HG03520 (cell line): Measurements from ENCODE around the gene DCUN1D1.

Source experiments
- ATAC-seq: cut with Tn5 transposase; IDR thresholded peaks from one replicate; pipeline ENCODE4 v1.9.1; 2021; ENCODE audit warnings: mild to moderate bottlenecking, moderate library complexity; ENCODE audit not compliant: unreplicated experiment

DCUN1D1 gene

GRCh38 chr3:182973047-182973446 lies 7.3 kb downstream of the DCUN1D1 start:
- no peak for ATAC-seq

DNA sequence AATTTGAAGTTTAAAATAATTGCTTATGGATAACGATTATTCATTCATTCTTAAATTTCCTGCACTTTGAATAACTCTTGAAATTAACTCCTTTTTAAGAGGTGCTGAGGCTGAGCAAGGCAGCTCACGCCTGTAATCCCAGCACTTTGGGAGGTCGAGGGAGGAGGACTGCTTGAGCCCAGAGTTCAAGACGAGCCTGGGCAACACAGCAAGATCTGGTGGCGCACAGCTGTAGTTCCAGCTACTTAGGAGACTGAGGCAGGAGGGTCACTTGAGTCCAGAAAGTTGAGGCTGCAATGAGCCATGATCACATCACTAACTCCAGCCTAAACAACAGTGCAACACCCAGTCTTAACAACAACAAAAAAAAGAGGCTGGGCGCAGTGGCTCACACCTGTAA lies 8.0 kb downstream of the DCUN1D1 start:
- no peak for ATAC-seq

DNA sequence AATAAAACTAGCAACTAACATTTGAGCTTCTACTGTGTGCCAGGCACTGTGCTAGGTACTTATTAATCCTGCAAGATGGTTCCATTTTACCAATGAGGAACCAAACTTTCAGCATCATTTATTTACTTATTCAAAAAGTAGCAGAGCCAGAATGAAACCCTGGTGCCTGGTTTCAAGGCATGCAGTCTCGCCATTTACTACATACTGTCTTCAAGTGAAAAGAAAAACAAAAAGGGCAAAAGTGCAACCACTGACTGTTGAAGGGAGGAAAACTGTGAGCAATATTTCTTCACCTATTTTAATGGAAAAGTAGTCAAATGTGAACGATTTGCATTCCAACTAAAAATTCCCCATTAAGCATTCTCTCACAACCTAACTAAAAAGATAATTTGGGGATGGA lies 8.7 kb downstream of the DCUN1D1 start:
- ATAC-seq = no peak

DNA sequence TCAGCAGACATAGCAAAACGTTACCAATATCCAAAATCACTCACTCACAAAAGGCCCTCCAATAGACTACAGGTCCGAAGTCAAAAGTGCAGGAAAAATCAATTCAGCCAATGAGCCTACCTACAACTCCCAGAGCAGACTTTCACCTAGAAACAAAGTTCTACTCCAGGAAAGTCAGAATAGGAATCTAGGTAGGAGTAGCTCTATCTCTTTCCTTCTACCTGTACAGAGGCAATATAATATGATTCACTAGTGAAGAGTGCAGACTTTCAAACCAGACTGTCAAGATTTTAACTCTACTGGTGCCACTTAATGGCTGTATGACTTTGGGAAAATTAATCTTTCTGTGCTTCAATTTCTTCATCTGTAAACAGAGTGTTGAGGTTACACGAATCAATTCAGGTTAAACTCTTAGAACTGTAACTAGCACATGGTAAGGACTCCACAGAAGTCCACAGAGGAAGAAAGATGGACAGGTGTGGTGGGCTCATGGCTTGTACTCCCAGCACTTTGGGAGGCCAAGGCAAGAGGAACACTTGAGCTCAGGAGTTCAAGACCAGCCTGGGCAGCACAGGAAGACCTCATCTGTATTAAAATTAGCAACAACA lies 9.4 kb downstream of the DCUN1D1 start:
- no peak for ATAC-seq

GRCh38 chr3:182969853-182970252 lies 10.5 kb downstream of the DCUN1D1 start:
- ATAC-seq = no peak

GRCh38 chr3:182969277-182969676 lies 11.1 kb downstream of the DCUN1D1 start:
- ATAC-seq = no peak

- ATAC-seq = peak; percentile 44
Measured at GRCh38 chr3:182967218-182968204, 12.8 kb downstream of the DCUN1D1 start.

- no peak for ATAC-seq
Measured at GRCh38 chr3:182965861-182966366, 14.4 kb downstream of the DCUN1D1 start.

- no peak for ATAC-seq
Measured at GRCh38 chr3:182964179-182964578, 16.2 kb downstream of the DCUN1D1 start.

DNA sequence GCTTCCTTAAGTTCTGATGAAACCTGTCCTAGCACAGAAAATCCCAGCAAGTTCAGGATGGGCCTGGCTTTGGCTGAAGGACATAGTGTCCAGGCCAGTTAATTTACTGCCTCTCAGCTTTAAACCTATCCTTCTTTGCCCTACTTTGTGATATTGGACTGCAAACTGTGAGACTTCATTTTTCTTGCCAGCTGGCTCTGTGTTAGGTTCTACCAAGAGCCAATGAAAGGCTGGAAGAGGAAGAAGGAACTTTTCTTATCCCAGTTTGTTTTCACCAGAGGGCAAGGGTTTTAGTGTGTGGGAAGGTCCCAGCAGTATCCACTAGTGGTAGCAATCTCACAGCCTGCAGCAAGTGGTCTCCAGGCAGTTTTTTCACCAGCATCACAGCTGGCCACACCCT lies 18.2 kb downstream of the DCUN1D1 start:
- ATAC-seq = no peak

GRCh38 chr3:182959474-182960350 lies 20.6 kb downstream of the DCUN1D1 start:
- no peak for ATAC-seq

- no peak for ATAC-seq
Measured at GRCh38 chr3:182957676-182958266, 22.6 kb downstream of the DCUN1D1 start.

DNA sequence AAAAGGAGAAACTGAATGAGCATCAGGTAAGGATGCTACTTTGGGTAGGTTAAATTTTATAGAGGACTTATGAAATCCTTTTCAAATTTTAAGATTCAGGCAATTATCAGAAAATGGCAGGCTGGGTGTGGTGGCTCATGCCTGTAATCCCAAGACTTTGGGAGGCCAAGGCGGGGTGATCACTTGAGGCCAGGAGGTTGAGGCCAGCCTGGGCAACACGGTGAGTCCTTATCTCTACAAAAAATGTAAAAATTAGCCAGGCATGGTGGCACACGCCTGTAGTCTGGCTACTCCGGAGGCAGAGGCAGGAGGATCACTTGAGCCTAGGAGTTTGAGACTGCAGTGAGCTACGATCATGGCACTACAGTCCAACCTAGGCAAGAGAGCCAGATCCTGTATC lies 23.1 kb downstream of the DCUN1D1 start:
- ATAC-seq = no peak

- peak; percentile 84 for ATAC-seq
Measured at GRCh38 chr3:182954553-182955235, 25.6 kb downstream of the DCUN1D1 start.

- ATAC-seq = no peak
Measured at GRCh38 chr3:182949688-182950087, 30.6 kb downstream of the DCUN1D1 start.

DNA sequence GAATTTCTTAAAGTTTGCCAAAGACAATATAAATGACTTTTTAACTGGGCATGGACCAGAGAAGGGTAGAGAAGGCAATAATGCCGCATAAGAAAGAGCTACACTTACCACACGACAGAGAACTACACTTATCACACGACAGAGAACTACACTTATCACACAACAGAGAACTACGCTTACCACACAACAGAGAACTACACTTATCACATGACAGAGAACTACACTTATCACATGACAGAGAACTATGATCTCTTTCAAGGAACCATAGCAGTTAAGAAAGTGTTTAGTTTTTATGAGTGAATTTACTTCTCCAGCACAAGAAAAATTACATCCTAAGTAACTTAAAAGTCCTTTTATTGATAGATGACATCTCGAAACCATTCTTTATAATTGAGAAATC lies 32.0 kb downstream of the DCUN1D1 start:
- ATAC-seq = no peak

DNA sequence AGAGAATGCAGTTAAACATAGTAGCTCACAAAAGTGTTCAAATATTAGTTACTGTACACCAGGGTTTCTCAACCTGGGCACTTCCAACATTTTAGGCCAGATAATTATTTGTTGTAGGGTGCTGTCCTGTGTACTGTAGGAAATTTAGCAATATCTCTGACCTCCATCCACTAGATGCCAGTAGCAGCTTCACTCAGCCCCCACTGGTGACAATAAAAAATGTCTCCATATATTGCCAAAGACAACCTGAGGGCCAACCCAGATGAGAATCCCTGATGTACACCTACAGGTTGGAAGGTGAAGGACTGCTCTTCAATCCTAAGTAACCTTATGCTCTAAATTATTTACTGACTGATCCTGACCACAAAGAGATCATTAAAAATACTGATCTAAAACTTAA lies 32.5 kb downstream of the DCUN1D1 start:
- ATAC-seq = no peak

- no peak for ATAC-seq
Measured at GRCh38 chr3:182941719-182942118, 38.6 kb downstream of the DCUN1D1 start.

- ATAC-seq = no peak
Measured at GRCh38 chr3:182940266-182940808, 40.0 kb downstream of the DCUN1D1 start.
